GM19324 (cell line): ENCODE measurements around the gene ZNF502.
"Not testable (repeated sequence)": the region's sequence is repeated elsewhere in the genome, so short reads cannot be mapped to it uniquely, and the experiment has no call there.

Source experiments
- ATAC-seq: cut with Tn5 transposase; IDR thresholded peaks from one replicate; pipeline ENCODE4 v1.9.1; 2021; ENCODE audit warnings: mild to moderate bottlenecking, moderate library complexity; ENCODE audit not compliant: unreplicated experiment, low FRiP score

Gene ZNF502

DNA sequence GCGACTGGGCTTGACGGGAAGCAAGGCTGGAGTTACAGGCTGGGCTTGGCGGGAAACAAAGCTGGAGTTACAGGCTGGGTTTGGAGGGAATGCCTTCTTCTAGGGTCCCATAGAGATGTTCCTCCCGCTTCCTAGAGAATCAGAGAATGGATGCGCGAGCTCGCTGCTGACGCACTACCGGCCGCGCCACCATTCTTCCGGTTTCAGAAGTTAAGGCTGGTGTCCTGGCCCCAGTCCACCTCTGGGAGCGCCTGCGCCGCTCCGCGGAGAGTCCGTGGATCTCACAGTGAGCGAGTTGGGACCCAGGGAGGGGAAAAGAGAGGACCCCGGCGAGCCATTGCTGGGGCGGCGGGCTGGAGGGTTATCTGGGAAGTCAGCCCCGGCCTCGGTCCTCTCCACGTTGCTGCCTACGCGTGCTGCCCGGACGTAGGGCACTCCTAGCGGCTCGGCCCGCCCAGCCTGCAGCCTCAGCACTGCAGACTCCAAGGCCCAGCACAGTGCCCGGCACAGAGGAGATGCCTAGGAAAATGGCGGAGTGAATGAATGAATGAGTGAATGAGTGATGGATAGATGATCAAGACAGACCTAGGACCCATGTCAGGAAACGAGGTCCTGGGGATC, at the start of gene ZNF502:
TSS of gene ZNF502 (plus strand) at position 206 of the 621 bp plus-strand sequence. CDS start 7,602 bp downstream, outside the sequence.
- ATAC-seq = no peak

DNA sequence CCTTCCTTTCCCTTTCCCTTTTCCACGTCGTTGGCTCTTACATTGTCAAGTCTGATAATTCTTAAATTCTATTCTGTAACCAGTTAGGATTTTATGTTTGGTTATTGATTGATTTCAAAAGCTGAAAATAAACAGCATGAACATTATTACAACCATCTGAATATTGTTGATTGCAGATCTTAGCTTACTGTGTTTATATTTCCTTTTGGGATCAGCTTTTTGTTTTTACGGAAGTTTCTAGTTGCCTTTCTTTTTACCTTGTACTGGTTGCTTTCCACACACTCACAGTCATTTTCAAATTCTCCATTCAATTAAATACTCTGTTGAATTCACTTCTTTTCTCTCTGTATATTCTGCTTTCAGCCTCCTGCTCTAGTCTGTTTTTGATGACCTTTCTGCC, 47.3 kb upstream of the ZNF502 start:
- ATAC-seq = no peak

DNA sequence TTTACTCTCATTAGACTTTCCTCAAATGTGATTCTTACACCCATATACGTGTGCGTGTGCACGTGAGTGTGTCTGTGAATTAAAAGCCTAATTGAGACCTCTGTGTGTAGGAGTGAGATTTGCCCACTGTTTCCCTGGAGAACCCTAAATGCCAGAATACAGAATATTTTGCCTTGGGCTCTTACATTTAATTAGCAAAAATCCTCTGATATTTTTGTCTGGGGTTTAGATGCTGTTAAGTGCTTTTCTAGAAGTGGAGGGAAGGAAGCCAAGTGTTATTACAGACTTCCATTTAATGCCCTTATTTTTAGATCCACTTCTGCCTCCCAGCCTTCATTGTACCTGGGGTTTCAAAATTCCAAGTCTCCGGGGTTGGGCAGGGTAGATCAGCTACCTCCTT, 46.1 kb upstream of the ZNF502 start:
- no peak for ATAC-seq

DNA sequence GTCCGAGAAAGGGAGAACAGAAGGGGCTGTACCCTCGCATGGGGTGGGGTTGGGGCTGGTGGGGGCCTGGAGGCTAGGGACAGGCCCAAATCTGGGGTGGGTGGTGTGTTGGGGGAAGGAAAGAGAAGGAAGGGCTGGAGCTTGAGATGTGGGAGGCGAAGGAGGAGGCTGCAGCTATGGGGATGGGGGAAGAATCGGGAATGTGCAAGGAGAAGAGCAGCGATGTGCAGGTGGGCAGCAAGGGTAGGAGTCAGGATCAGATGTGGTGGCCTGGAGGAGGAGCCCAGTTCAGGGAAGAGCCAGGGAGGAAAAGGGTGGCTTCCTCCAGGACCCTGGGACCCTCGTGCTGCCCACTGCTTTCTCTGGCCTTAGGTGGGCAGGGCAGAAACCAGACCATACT, 42.7 kb upstream of the ZNF502 start:
- ATAC-seq = no peak

DNA sequence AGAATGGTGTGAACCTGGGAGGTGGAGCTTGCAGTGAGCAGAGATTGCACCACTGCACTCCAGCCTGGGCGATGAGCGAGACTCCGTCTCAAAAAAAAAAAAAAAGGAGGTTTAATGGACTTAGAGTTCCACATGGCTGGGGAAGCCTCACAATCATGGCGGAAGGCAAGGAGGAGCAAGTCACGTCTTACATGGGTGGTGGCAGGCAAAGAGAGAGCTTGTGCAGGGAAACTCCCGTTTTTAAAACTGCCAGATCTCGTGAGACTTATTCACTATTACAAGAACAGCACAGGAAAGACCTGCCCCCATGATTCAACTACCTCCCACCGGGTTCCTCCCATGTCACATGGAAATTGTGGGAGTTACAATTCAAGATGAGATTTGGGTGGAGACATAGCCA, 39.0 kb upstream of the ZNF502 start:
- not testable (repeated sequence) for ATAC-seq

DNA sequence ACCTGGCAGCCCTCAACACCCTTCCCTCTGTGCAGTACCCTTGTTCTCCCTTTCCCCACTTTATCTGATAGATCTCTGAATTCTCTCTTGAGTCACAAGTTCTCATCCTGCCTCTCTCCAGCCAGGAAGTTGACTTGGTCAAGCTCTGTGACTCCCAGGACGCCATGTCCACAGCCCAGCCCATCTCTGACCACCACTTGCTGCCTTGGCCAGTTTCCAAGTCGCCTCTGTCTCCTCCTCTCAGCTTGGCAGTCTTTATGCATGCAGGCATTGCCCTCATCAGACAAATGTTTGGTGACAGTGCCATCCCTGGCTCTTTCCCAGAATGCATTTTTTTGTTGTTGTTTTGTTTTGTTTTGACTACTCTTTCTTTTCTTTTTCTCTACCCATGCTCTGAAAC, 38.2 kb upstream of the ZNF502 start:
- ATAC-seq = no peak

DNA sequence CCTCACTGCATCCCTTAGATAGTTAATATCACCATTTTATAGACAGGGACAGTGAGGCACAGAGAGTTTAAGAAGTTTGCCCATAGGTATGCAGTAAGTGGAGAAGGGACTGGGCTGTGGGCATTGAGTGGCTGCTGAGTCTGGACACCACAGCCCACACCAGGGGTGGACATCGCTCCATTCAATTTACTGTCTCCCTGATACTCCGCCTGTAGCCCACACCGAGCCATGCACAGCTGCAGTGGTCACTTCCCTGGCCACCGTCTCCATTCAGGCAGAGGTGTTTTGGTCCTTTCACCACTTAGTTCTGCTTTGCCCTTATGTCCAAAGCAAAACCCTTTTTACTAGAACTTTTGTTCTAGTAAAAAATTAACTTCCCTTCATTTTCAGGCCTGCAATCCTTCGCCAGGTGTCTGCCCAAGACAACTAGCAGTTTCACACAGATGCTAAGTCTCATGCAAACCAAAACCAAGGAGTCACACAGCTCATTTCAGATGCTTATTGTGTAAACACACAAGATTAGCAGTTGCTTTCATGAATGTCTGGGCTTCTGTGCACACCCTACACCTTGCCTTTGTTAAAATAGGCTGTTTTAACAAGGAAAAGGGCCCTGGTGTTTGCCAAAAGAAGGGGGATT, 33.9 kb upstream of the ZNF502 start:
- ATAC-seq = no peak

DNA sequence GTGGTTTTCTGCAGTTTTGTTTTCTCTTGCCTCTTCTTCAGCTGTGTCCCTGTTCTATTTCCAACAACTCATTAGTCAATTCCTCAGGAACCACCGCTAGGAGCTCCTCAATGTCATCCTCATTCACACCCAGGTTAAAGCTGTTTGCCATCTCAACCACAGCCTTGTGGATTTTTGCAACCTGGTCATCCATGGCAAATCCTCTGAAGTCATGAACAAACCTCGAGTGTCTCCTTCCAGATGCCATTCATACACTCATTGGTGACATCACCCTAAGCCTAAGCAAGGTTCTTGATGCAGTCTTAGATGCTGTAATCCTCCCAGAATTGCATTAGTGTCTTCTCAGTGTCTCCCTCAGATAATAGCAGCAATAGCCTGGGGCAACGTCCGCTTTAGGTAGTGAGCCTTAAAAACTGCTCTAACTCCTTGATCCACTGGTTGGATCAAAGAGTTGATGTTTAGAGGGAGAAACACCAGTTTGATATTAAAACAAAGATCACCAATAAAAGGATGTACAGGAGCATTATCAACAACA, 31.5 kb upstream of the ZNF502 start:
- ATAC-seq = no peak

DNA sequence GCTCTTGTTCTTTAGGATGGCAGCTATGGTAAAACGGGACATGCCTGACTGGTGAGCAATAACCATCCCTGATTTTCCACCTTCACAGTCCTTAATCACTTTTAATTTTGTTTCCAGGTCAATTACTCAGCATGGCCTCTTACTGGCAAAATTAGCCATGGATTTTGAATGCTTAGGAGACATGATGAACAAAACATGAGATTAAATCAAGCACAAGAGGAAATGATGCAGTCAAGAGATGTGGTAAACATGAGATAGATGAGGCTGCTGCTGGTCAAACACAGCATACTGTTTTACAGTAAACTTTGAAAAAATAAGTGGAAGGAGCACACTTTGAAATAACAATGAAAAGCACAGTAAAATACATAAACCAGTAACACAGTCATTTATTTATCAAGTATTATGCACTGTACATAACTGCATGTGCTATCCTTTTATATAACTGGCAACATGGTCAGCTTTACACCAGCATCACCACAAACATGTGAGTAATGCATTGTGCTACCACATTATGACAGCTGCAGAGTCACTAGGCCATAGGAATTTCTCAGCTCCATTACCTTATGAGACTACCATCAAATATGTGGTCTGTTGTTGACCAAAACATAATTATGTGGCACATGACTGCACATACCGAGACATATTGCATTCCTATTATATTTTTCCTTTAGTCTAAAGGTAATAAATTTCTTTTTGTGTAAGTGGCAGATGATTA, 30.1 kb upstream of the ZNF502 start:
- ATAC-seq = no peak

DNA sequence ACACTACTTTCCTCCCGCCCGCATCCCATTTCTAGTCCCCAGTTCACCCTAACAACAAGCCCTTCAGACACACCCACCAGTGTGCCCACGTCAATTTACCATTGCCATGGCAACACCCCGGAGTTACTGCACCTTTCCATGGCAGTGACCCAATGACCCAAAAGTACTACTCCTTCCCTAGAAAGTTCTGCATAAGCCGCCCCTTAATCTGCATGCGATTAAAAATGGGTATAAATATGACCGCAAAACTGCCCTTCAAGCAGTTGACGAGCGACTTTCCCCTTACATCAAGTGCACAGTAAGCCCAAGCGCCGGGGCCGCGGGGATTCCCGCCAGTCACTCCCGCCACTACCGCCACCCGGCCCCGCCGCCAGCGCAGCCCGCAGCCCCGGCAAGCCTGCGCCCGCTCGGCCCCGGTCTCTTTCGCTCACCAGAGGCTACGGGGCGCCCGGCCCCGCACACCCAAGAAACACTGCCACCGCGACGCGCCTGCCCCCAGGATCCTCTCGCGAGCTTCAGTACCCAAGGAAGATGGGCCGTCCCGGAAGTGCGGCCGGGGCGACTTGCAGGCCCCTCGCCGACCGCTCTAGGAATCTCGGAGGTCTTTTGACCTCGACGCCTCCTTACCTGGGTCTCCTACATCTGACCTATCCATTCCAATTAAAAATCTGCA, 27.2 kb upstream of the ZNF502 start:
- peak; percentile 60 for ATAC-seq

DNA sequence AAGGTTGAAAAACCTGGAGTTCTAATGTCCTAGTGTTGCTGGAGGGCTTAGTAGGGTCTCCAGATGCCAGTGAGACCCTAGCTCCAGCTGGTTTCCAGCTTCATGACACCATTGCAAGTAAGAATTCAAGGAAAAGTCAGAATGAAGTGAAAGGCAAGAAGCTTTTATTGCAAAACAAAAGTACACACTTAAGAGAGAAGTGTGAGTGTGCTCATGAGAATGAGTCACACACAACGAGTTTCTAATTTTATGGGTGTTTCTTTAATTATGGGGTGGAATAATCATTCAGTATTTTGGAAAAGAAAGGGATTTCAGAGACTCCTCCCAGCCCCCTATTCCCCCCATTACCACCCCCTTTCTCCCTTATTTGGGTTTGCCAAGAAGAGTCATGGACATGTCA, 24.6 kb upstream of the ZNF502 start:
- no peak for ATAC-seq

DNA sequence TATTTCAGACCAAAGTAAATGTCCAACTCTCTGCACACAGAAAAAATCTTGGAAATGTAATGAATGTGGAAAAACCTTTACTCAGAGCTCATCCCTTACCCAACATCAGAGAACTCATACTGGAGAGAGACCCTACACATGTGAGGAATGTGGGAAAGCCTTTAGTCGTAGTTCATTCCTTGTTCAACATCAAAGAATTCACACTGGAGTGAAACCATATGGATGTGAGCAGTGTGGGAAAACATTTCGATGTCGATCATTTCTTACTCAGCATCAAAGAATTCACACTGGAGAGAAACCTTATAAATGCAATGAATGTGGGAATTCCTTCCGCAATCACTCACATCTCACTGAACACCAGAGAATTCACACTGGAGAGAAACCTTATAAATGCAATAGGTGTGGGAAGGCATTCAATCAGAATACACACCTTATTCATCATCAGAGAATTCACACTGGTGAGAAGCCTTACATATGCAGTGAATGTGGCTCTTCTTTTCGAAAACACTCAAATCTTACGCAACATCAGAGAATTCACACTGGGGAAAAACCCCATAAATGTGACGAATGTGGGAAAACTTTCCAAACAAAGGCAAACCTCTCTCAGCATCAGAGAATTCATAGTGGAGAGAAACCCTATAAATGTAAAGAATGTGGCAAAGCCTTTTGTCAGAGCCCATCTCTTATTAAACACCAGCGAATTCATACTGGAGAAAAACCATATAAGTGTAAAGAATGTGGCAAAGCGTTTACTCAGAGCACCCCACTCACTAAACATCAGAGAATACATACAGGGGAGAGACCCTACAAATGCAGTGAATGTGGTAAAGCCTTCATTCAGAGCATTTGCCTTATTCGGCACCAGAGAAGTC, 9.0 kb downstream of the ZNF502 start:
- no peak for ATAC-seq

DNA sequence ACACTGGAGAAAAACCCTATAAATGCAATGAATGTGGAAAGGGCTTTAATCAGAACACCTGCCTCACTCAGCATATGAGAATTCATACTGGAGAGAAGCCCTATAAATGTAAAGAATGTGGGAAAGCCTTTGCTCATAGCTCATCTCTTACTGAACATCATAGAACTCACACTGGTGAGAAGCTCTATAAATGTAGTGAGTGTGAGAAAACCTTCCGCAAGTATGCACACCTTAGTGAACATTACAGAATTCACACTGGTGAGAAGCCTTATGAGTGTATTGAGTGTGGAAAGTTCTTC, 9.6 kb downstream of the ZNF502 start:
- ATAC-seq = no peak

DNA sequence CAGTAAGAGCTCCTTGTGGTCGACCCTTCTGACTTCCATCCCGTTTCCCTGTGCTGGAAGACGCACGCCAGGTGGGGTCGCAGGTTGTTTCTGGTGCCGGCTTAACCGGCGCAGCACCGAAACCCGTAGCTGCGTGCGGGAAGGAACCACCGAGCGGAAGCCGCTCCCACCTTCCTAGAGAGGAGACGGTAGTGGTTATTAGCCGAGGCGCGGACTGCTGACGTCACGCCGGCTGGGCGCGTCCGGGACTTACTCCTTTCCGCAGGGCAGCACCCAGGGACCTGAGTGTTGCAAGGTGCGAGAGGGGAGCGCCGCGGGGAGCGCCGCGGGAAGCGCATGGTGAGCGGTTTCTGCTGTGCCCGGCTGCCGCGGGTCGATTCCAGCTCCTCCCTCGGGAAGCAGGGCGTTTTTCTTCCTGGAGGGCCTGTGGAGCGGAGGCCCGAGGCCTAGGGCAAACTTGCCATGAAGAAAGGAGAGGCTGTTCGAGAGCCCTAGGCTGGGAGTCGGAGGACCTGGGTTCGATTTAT, 17.0 kb downstream of the ZNF502 start, which contains the start of gene ZNF501:
TSS of gene ZNF501 (plus strand) at position 252 of the 527 bp plus-strand sequence. CDS start 4,787 bp downstream, outside the sequence.
- peak; percentile 60 for ATAC-seq

DNA sequence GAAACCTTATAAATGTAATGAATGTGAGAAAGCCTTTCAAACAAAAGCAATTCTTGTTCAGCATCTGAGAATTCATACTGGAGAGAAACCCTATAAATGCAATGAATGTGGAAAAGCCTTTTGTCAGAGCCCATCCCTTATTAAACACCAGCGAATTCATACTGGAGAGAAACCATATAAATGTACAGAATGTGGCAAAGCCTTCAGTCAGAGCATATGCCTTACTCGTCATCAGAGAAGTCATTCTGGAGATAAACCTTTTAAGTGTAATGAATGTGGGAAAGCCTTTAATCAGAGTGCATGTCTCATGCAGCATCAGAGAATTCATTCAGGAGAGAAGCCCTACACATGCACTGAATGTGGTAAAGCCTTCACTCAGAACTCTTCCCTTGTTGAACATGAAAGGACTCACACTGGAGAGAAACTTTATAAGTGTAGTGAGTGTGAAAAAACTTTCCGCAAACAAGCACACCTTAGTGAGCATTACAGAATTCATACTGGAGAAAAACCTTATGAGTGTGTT, 22.2 kb downstream of the ZNF502 start:
- ATAC-seq = no peak

DNA sequence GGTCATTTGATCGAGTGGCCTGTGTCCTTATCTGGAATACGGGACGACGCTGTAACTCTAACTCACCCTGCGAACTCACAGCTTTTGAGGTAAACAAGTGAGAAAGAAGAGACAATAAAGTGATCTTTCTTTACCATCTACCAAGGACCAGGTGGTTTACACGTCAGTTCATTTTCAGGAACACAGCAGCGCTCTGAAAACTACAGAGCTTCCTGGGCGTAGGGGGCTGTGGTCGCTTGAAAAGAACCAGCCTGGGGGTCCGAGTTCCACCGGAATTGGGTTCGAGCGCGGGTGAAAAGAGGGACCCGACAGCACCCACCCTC, 48.6 kb downstream of the ZNF502 start:
- ATAC-seq = no peak

DNA sequence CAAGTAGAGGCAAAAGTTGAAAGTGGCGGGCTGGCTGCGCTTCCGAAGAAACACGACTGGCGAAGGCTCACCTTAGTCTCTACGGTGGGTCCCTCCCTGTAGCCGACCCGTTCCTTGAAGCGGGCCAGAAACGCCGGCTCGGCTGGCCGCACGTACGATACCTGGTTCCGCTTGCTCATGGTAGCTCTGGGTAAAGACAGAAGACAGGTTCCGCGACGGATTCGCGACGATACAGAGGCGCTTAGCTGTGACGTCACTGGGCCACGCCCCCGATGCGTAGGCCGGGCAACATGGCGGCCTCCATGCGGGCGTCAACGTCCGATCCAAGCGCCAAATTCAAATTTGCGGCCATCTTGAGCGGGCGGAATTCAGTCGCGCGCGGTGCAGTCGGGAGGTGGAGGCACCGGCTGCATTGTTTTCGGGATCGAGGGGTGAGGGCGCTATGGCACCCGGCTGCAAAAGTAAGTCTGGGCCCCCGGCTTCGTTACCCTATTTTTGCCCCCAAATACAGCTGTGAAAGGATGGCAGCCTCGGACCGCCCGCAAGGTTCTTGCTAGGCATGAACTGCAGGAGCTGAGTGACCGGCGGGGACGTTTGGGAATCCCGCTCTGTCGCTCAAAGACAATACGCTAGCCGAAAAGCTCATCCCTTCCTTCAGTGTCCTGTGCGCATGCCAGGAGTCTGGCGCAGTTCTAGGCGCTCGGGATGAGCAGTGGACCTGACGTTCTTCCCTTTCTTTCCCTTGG, 49.1 kb downstream of the ZNF502 start, which contains the start of the genes KIAA1143 and KIF15:
TSS of gene KIAA1143 (minus strand) at position 196 of the 746 bp plus-strand sequence. CDS start at position 179, 17 bp downstream.
TSS of gene KIF15 (plus strand) at position 371 of the 746 bp plus-strand sequence. CDS start at position 443, 72 bp downstream.
- ATAC-seq = peak; percentile 96

DNA sequence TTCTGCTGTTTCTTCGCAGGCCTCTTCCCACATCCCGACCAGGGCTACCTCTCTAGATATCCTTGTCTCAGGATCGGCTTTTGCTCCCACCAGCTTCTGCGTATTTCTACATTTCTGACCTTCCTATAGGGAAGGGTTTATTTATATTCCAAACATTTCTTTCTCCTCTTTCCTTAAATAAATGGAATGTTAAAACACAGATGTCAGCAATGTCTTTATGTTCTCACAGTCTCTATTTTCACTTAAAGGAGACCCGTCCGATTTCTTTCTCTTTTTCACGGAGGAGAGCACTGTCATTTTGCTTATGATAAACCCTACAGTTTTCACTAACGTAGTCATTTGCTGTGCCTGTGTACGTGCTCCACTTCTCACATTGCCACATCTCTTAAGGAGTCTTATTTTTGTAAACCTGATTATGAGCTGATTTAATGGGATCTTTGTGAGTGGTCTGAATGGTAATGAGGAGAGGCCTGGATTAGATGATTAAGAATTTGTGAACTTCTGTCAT, 49.8 kb downstream of the ZNF502 start:
- ATAC-seq = no peak

DNA sequence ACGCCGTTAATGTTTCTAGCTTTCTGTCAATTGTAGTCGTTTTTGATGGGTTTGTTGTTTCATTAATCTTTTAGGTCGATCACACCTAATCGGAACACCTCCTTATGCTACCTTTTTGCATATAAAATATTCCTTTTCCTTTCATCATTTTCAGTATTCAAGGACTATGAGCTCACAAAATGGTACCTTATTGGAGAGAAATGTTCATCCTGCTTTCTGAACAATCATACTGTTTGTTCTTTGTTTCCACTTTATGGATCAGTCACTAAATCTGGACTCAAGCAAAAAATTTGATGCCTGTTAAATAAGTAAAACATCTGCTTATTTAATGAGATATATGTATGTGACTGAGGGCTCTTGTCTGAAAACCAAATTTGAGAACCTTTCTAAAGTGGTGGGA, 50.2 kb downstream of the ZNF502 start:
- ATAC-seq = no peak
